Left ventricle myocardium inferior (tissue), 1 donor: ENCODE measurements around the gene CPNE4. TPM values are rescaled to one million over a fixed set of nuclear protein-coding genes. Genes with fewer than 3 reads are reported as not detected.

Source experiments
- DNase-seq: peaks from one replicate; pipeline ENCODE4 v3.0.0-alpha.2; 2020
- H3K27ac ChIP-seq: fragments of 200-600 bp; replicated peaks from 2 replicates; pipeline ENCODE4 v1.8.0; 2021
- H3K27me3 ChIP-seq: fragments of 200-600 bp; 2 replicates; pipeline ENCODE4 v1.8.0; 2021; ENCODE audit warnings: low read depth
- H3K36me3 ChIP-seq: fragments of 200-600 bp; 2 replicates; pipeline ENCODE4 v1.8.0; 2021
- H3K4me1 ChIP-seq: fragments of 200-600 bp; 2 replicates; pipeline ENCODE4 v1.8.0; 2021
- H3K4me3 ChIP-seq: fragments of 200-600 bp; 2 replicates; pipeline ENCODE4 v1.8.0; 2021; ENCODE audit warnings: mild to moderate bottlenecking, moderate library complexity
- H3K9me3 ChIP-seq: fragments of 200-600 bp; replicated peaks from 2 replicates; pipeline ENCODE4 v1.8.0; 2021
- intact Hi-C: fragments of 100-400 bp; cut with micrococcal nuclease; formaldehyde crosslinking; loops from one replicate; pipeline ENCODE4 v1.11.0; 2022
- total RNA-seq: library from RNA; stranded (reverse); fragmentation: NEBNext Ultra II Directional; extraction: Animal tissue kit (Norgen Biotek cat#: 25700); gene quantifications from one replicate; pipeline ENCODE4 v1.2.1, GENCODE V29; 2021
- TF ChIP-seq, protein P1 (sequence below): fragments of 200-600 bp; IDR thresholded peaks from 2 replicates; pipeline ENCODE4 v1.8.0; 2021; ENCODE audit warnings: antibody characterized with exemption, mild to moderate bottlenecking, borderline replicate concordance
- donor health status: DM: no; HTN: yes; CAD: no; lungs with severe emphysema.

Gene CPNE4
- total RNA-seq, 1 donor from 2014 or later: 17.9 TPM

DNA sequence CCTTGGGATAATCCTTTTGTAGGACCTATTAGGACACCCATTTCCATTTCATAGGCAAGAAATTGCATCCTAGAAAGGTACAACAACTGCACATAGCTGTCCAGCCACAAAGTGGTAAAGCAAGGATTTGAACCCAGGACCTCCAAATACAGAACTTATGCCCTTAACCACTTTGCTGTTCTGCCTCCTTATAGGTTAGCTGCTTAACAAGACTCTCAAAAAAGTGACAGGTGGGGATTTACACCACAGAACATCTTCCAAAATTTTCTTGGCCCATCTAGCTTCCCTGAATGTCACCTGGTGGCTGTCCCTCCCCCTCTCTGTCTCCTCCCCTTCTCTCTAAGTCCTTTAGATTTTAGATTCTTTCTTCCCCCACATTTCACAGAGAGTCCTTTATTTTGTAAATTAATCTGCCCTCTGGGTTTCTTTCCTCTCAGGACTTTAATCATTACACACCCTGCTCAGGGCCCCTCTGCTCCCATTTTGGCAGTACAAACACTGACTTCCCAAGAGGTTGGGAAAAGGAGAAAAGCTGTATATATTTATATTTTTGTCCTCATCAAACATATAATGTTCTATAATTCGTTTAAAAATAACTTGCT lies 120.6 kb downstream of the CPNE4 start:
- no peaks in the 10 kb centered on the region for H3K36me3 ChIP-seq
- H3K27ac ChIP-seq: no peak overlapping the region
- peaks cover 20% of the 10 kb centered on the region for H3K27me3 ChIP-seq
- TF ChIP-seq, protein P1, sequence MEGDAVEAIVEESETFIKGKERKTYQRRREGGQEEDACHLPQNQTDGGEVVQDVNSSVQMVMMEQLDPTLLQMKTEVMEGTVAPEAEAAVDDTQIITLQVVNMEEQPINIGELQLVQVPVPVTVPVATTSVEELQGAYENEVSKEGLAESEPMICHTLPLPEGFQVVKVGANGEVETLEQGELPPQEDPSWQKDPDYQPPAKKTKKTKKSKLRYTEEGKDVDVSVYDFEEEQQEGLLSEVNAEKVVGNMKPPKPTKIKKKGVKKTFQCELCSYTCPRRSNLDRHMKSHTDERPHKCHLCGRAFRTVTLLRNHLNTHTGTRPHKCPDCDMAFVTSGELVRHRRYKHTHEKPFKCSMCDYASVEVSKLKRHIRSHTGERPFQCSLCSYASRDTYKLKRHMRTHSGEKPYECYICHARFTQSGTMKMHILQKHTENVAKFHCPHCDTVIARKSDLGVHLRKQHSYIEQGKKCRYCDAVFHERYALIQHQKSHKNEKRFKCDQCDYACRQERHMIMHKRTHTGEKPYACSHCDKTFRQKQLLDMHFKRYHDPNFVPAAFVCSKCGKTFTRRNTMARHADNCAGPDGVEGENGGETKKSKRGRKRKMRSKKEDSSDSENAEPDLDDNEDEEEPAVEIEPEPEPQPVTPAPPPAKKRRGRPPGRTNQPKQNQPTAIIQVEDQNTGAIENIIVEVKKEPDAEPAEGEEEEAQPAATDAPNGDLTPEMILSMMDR: no peak
- H3K4me1 ChIP-seq: no peaks in the 10 kb centered on the region
- intact Hi-C loops: no loop called here
- no peak for DNase-seq
- H3K4me3 ChIP-seq: no peak overlapping the region
- H3K9me3 ChIP-seq: no peaks in the 10 kb centered on the region

DNA sequence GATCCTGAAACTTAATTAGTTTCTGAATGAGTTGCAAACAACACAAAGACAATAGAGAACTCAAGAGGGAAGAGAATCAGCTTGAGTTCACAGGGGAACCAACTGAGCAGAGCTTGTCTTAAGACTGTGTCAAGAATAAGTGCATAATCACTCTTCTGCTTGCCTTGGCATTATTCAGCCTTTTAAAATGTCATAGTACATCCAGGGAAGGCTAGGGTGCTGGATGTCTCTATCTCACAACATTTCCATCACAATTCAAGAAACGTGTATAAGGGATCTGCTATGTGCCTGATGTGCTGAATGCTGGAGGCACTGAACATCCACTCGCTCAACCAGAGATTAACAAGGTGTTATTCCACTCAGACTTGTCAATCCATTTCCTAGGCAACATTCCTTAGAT lies 122.6 kb downstream of the CPNE4 start:
- no peaks in the 10 kb centered on the region for H3K9me3 ChIP-seq
- no peak for DNase-seq
- H3K27ac ChIP-seq: no peak overlapping the region
- no peaks in the 10 kb centered on the region for H3K4me1 ChIP-seq
- intact Hi-C loops: no loop called here
- TF ChIP-seq, protein P1: no peak
- H3K27me3 ChIP-seq: peaks cover 20% of the 10 kb centered on the region
- H3K36me3 ChIP-seq: no peaks in the 10 kb centered on the region
- H3K4me3 ChIP-seq: no peak overlapping the region

GRCh38 chr3:131907796-131908195 lies 127.0 kb downstream of the CPNE4 start:
- TF ChIP-seq, protein P1: no peak
- no peaks in the 10 kb centered on the region for H3K4me1 ChIP-seq

GRCh38 chr3:131903988-131904415 lies 130.8 kb downstream of the CPNE4 start:
- Histone ChIP-seq H3K36me3 (no peaks in the 10 kb centered on the region), H3K9me3 (no peaks in the 10 kb centered on the region), H3K4me3 (no peak overlapping the region), H3K27ac (no peak overlapping the region), H3K27me3 (no peaks in the 10 kb centered on the region), H3K4me1 (no peaks in the 10 kb centered on the region)
- no peak for DNase-seq
- intact Hi-C loops: no loop called here
- TF ChIP-seq, protein P1: no peak

More at GRCh38 chr3:131907796-131908195, 127.0 kb downstream of the CPNE4 start:
- intact Hi-C loops: no loop called here
- no peak for DNase-seq
- Histone ChIP-seq H3K4me3 (no peak overlapping the region), H3K27me3 (peaks cover 2% of the 10 kb centered on the region), H3K36me3 (no peaks in the 10 kb centered on the region), H3K9me3 (no peaks in the 10 kb centered on the region), H3K27ac (no peak overlapping the region)

- no peak overlapping the region for H3K27ac ChIP-seq
- no peaks in the 10 kb centered on the region for H3K27me3 ChIP-seq
- no peaks in the 10 kb centered on the region for H3K9me3 ChIP-seq
- intact Hi-C loops: no loop called here
- no peaks in the 10 kb centered on the region for H3K4me1 ChIP-seq
- no peak for DNase-seq
- no peaks in the 10 kb centered on the region for H3K36me3 ChIP-seq
- H3K4me3 ChIP-seq: no peak overlapping the region
- TF ChIP-seq, protein P1: no peak
These were observed 133.1 kb downstream of the CPNE4 start for GRCh38 chr3:131901686-131902085.

DNA sequence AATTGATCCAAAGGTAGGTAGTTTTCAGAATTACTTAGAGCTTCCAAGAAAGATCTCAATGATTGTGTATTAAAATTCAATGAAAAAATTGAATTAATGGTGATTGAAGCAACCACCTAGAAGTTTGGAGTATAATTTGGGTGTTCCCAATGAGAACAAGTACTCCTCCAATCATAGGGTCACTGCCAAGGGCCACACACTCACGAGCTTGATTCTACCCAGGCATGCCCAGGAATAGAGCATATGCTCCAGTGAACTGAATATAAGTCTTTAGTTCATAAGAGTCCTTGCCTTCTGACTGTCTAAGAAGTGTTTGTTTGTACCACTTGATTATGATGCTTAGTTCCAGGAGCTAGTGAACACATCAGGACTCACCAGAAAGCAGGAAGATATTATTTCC lies 133.9 kb downstream of the CPNE4 start:
- no peak for DNase-seq
- H3K9me3 ChIP-seq: no peaks in the 10 kb centered on the region
- no peak overlapping the region for H3K4me3 ChIP-seq
- H3K36me3 ChIP-seq: no peaks in the 10 kb centered on the region
- intact Hi-C loops: no loop called here
- TF ChIP-seq, protein P1: no peak
- H3K4me1 ChIP-seq: no peaks in the 10 kb centered on the region
- H3K27ac ChIP-seq: no peak overlapping the region
- H3K27me3 ChIP-seq: no peaks in the 10 kb centered on the region
